Measurements from ENCODE around the gene GIT1.

The GIT1 gene

DNA sequence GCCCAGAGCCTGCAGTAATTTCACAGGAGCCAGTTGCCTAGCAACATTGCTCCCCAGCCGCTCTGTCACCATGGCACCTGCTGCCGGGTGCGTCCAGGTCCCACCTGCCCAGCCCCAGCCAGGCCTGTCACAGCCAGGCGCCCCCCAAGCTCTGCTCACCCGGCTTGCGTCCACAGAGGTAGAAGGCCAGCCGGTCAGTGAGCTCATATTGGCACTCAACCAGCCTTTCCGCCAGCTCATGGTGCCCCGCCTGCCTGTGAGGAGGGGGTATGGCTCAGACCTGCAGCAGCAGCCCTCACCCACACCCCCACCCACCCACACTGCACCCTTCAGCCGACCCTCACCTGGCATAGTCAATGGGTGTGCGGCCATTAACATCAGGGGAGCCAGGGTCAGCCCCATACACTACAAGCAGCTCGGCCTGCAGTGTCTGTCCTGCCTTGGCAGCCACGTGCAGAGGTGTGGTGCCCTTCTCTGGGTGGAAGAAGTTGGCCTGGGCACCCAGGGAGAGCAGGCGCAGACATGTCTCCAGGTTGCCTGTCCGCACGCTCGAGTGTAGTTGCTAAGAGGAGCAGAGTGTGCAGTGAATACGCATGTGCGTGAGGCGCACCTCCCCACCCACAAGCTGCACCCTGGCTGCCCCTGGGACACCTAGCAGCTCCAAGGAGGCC is 7.7 kb downstream of the GIT1 start:
- H3K4me3 ChIP-seq (ENCODE audit: low read depth, low read length), result no peak overlapping the region
- H3K79me2 ChIP-seq, result peaks cover 24% of the 10 kb centered on the region
- H3K27ac ChIP-seq, result no peak overlapping the region
- no peaks in the 10 kb centered on the region for H3K36me3 ChIP-seq (ENCODE audit: control insufficient read depth, insufficient read depth, low read length)
- H3K4me1 ChIP-seq, result no peaks in the 10 kb centered on the region
- H3K27me3 ChIP-seq (ENCODE audit: control insufficient read depth, insufficient read depth, low read length), result no peaks in the 10 kb centered on the region
- no peak overlapping the region for H3K4me2 ChIP-seq (ENCODE audit: low read length)
- TF ChIP-seq, protein P1, sequence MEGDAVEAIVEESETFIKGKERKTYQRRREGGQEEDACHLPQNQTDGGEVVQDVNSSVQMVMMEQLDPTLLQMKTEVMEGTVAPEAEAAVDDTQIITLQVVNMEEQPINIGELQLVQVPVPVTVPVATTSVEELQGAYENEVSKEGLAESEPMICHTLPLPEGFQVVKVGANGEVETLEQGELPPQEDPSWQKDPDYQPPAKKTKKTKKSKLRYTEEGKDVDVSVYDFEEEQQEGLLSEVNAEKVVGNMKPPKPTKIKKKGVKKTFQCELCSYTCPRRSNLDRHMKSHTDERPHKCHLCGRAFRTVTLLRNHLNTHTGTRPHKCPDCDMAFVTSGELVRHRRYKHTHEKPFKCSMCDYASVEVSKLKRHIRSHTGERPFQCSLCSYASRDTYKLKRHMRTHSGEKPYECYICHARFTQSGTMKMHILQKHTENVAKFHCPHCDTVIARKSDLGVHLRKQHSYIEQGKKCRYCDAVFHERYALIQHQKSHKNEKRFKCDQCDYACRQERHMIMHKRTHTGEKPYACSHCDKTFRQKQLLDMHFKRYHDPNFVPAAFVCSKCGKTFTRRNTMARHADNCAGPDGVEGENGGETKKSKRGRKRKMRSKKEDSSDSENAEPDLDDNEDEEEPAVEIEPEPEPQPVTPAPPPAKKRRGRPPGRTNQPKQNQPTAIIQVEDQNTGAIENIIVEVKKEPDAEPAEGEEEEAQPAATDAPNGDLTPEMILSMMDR (IDR thresholded peaks at IDR 0.05), result no peak
- H2AFZ ChIP-seq, result no peak overlapping the region
- no peaks in the 10 kb centered on the region for H3K9me3 ChIP-seq (ENCODE audit: control insufficient read depth, low read length)
- no peak overlapping the region for H3K9ac ChIP-seq

DNA sequence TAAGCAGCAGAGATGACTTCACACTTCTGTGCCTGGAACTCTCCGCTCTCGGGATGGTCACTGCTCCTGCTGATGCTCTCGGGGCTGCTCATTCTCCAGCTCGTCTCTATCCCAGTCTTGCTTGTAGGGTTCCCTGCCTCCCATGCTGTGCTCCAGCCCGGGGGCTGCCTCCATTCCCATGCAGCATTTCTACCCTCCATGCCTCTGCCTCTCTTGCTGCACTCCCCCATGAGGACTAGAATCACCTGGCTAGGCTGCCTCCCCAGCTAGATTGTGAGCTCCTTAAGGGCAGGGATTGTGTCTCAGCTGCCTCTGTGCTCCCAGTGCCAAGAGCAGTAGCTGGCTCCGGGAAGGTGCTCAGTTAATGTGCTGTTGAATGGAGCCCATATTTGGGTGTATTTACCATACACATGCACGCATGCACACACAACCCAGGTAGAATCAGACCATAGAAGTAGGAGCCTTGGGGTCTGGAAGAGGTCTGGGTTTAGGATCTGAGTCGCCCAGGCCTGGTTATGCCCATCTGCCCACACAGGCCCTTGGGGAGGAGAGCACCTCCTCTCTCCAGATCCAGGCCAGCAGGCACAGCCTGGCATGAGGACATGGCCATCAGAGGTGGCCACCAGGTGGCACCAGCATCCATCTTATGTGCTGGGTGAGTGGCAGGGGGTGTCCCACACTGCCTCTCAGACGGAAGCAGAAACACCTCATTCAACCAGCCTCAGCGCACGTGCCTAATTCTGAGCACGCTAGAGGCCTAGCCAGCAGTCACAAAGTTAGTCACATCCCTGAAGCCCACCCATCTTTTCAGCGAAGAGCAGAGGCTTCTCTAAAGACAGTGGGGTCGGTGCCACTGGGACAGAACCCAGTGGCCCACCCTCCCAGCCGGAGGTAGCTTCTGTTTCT is 9.3 kb downstream of the GIT1 start:
- Histone ChIP-seq H3K4me2 (ENCODE audit: low read length) (no peak overlapping the region), H3K27me3 (ENCODE audit: control insufficient read depth, insufficient read depth, low read length) (no peaks in the 10 kb centered on the region), H3K9ac (no peak overlapping the region), H2AFZ (no peak overlapping the region), H3K79me2 (peaks cover 13% of the 10 kb centered on the region), H3K27ac (no peak overlapping the region), H3K4me3 (ENCODE audit: low read depth, low read length) (no peak overlapping the region), H3K36me3 (ENCODE audit: control insufficient read depth, insufficient read depth, low read length) (no peaks in the 10 kb centered on the region), H3K9me3 (ENCODE audit: control insufficient read depth, low read length) (no peaks in the 10 kb centered on the region), H3K4me1 (no peaks in the 10 kb centered on the region)
- TF ChIP-seq, protein P1 (IDR thresholded peaks at IDR 0.05), result peak; percentile 95

DNA sequence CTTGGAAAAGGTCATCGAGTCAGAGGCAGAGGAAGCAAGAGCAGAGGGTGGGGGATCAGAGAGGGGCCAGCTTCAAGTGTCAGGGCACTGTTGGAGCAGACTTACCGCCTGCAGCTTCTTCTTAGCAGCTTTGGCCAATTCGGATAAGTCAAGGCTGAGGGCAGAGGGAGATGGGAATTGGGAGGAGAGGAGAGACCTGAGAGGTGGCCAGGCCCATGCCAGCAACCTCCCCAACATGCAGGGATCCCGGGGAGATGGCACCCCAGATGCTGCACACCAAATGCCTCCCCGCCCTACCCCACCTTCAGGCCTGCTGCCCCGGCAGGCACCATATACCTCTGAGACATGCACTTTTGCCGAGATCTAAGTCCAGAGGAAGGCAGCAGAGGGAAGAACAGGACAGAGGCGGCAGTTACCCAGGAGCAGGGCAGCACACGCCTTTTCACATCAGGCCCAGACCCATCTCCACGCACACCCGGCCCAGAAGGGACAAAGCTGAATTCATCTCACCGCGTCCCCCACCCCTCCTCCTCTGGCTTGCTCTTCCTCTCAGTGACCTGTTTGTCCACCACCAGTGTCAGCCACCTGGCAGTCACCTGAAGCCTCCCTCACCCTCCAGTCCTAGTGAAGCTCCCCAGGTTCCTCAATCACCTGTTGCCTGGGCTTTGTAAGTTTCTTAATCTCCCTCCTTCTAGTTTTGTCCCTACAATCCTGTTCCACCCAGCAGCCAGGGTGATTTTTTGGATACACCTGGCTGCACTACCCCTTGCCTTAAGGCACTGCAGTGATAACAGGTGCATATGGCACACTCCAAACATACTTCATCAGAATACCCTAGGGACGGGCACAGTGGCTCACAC is 10.6 kb downstream of the GIT1 start:
- no peak overlapping the region for H3K27ac ChIP-seq
- no peak overlapping the region for H3K9ac ChIP-seq
- H3K79me2 ChIP-seq, result peaks cover 8% of the 10 kb centered on the region
- no peaks in the 10 kb centered on the region for H3K9me3 ChIP-seq (ENCODE audit: control insufficient read depth, low read length)
- H3K36me3 ChIP-seq (ENCODE audit: control insufficient read depth, insufficient read depth, low read length), result no peaks in the 10 kb centered on the region
- no peak overlapping the region for H2AFZ ChIP-seq
- H3K27me3 ChIP-seq (ENCODE audit: control insufficient read depth, insufficient read depth, low read length), result no peaks in the 10 kb centered on the region
- no peak overlapping the region for H3K4me3 ChIP-seq (ENCODE audit: low read depth, low read length)
- no peak overlapping the region for H3K4me2 ChIP-seq (ENCODE audit: low read length)
- TF ChIP-seq, protein P1 (IDR thresholded peaks at IDR 0.05), result no peak
- no peaks in the 10 kb centered on the region for H3K4me1 ChIP-seq

GRCh38 chr17:29577385-29578211 is 11.8 kb downstream of the GIT1 start:
- Histone ChIP-seq H3K36me3 (ENCODE audit: control insufficient read depth, insufficient read depth, low read length) (no peaks in the 10 kb centered on the region), H3K9me3 (ENCODE audit: control insufficient read depth, low read length) (no peaks in the 10 kb centered on the region), H3K79me2 (peaks cover 7% of the 10 kb centered on the region), H3K4me2 (ENCODE audit: low read length) (no peak overlapping the region), H3K27ac (no peak overlapping the region), H3K27me3 (ENCODE audit: control insufficient read depth, insufficient read depth, low read length) (no peaks in the 10 kb centered on the region), H3K9ac (no peak overlapping the region), H3K4me3 (ENCODE audit: low read depth, low read length) (no peak overlapping the region), H3K4me1 (no peaks in the 10 kb centered on the region), H2AFZ (no peak overlapping the region)
- TF ChIP-seq, protein P1 (IDR thresholded peaks at IDR 0.05), result no peak
